SU-DHL-6 (cell line): ENCODE measurements around the gene TNRC6B.

ENCODE experiments used
- EZH2phosphoT487 ChIP-seq: fragments of 200-600 bp; sonication (generic), shearing (Covaris generic); conservative IDR thresholded peaks from 2 replicates; pipeline ENCODE4 v1.6.1; 2018; ENCODE audit warnings: mild to moderate bottlenecking, antibody characterized with exemption, low read length, moderate library complexity, mixed read lengths
- TF ChIP-seq, protein P1 (sequence below): fragments of 200-600 bp; sonication (generic); IDR thresholded peaks from one replicate; pipeline ENCODE4 v1.5.1; 2017; ENCODE audit warnings: antibody characterized with exemption, mild to moderate bottlenecking, low read length, moderate library complexity; ENCODE audit not compliant: insufficient read depth, poor library complexity, severe bottlenecking

DNA sequence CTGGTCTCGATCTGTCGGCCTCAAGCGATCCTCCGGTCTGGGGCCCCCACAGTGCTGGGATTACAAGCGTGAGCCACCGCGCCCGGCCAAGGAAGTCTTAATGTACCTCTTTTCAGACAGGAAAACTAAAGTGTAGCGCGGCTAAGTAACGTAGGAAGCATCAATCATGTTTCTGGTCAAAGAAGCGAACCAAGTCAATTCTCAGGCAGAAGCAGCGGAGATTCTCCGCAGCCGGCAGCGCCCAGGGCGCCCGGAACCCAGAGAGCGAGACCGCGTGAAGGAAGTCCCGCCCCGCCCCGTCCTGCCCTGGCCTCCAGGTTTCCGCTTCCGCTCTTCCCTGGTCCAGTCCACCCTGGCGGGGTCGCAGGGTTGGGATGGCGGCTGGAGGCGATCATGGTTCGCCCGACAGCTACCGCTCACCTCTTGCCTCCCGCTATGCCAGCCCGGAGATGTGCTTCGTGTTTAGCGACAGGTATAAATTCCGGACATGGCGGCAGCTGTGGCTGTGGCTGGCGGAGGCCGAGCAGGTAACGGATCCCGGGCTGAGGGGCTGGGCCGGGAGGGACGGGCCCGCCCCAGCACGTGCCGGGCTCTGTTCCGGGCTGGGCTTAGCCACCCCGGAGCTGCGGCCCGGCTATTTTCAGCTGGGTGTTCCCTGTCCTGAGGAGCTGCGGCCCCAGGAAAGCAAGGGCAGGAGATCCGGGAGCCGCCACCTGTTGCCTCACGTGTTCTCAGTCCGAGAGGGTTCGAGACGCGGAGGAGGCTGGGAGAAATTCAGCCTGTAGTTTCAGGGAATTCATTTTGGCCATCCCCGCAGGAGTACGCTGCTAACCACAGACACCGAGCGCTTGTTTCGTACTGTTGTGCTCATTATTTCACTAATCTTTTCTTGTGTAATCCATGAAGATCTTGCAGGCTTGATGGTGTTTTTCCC, 168.7 kb downstream of the TNRC6B start, which contains the start of gene ADSL:
- TF ChIP-seq, protein P1, sequence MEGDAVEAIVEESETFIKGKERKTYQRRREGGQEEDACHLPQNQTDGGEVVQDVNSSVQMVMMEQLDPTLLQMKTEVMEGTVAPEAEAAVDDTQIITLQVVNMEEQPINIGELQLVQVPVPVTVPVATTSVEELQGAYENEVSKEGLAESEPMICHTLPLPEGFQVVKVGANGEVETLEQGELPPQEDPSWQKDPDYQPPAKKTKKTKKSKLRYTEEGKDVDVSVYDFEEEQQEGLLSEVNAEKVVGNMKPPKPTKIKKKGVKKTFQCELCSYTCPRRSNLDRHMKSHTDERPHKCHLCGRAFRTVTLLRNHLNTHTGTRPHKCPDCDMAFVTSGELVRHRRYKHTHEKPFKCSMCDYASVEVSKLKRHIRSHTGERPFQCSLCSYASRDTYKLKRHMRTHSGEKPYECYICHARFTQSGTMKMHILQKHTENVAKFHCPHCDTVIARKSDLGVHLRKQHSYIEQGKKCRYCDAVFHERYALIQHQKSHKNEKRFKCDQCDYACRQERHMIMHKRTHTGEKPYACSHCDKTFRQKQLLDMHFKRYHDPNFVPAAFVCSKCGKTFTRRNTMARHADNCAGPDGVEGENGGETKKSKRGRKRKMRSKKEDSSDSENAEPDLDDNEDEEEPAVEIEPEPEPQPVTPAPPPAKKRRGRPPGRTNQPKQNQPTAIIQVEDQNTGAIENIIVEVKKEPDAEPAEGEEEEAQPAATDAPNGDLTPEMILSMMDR, result no peak
- TF ChIP-seq EZH2phosphoT487, result no peak
